ENCODE measurements around the gene GJA3. TPM values are rescaled to one million over a fixed set of nuclear protein-coding genes. Genes with fewer than 3 reads are reported as not detected.

Gene GJA3
- total RNA-seq, 2 experiments from 2014 or later, result not detected

GRCh38 chr13:20126541-20127261 is 34.2 kb downstream of the GJA3 start:
- no peaks in the 10 kb centered on the region for H3K4me1 Mint-ChIP-seq (ENCODE audit: low read depth)
- peaks cover 29 to 51% of the 10 kb centered on the region in 2 experiments for H3K27me3 ChIP-seq (ENCODE audit: control insufficient read depth in 1 of 2, insufficient read depth in 2 of 2, low read length in 2 of 2)
- H3K27ac ChIP-seq (ENCODE audit: low read depth in 1 of 2, low read length in 2 of 2), result no peak overlapping the region
- H3K27ac Mint-ChIP-seq, result no peak overlapping the region
- no peak overlapping the region for H3K4me3 ChIP-seq (ENCODE audit: low read length)
- no peaks in the 10 kb centered on the region for H3K9me3 Mint-ChIP-seq
- H3K9me3 ChIP-seq (ENCODE audit: control insufficient read depth in 1 of 2, insufficient read depth in 1 of 2, low read length in 2 of 2), result no peaks in the 10 kb centered on the region
- peak in 1 of 14 experiments; percentile 15 for DNase-seq
- no peak for ATAC-seq (ENCODE audit: poor library complexity)
- TF ChIP-seq CTCF (IDR thresholded peaks at IDR 0.05), result no peak
- H3K4me1 ChIP-seq (ENCODE audit: insufficient read depth, low read length), result peaks cover 23% of the 10 kb centered on the region
- H3K27me3 Mint-ChIP-seq, result peaks cover 22% of the 10 kb centered on the region
- POLR2A ChIA-PET, result interaction anchor here (0.9 to 2.5 kb wide), 3 partner anchors 8 to 266 kb away, joined by 3 to 17 read pairs (median 6); no protein-coding TSS in a partner anchor
- H3K36me3 ChIP-seq (ENCODE audit: insufficient read depth, low read length), result no peaks in the 10 kb centered on the region
- H3K36me3 Mint-ChIP-seq (ENCODE audit: low read depth), result no peaks in the 10 kb centered on the region
- H3K4me3 Mint-ChIP-seq, result peak overlapping the region; percentile 12
- CTCF ChIA-PET, result interaction anchor here (2.5 kb wide), 1 partner anchor 8 kb away, joined by 12 read pairs; no protein-coding TSS in a partner anchor
- intact Hi-C loops (cut with DNase I, micrococcal nuclease), result loop anchor here in 1 of 2 experiments (5.0 kb wide), 1 partner anchor 36 kb away; the partner anchor contains the start of gene GJA3

GRCh38 chr13:20125783-20126165 is 35.1 kb downstream of the GJA3 start:
- no peak for DNase-seq
- peaks cover 31% of the 10 kb centered on the region for H3K4me1 ChIP-seq (ENCODE audit: insufficient read depth, low read length)
- ChIA-PET CTCF (no interaction called here), POLR2A (no interaction called here)
- no peak for TF ChIP-seq CTCF (IDR thresholded peaks at IDR 0.05)
- H3K27ac Mint-ChIP-seq, result no peak overlapping the region
- H3K4me1 Mint-ChIP-seq (ENCODE audit: low read depth), result peaks cover 7% of the 10 kb centered on the region
- H3K4me3 Mint-ChIP-seq, result peak overlapping the region; percentile 46
- H3K36me3 ChIP-seq (ENCODE audit: insufficient read depth, low read length), result no peaks in the 10 kb centered on the region
- H3K36me3 Mint-ChIP-seq (ENCODE audit: low read depth), result no peaks in the 10 kb centered on the region
- no peak for ATAC-seq (ENCODE audit: poor library complexity)
- H3K4me3 ChIP-seq (ENCODE audit: low read length), result no peak overlapping the region
- H3K27me3 ChIP-seq (ENCODE audit: control insufficient read depth in 1 of 2, insufficient read depth in 2 of 2, low read length in 2 of 2), result peaks cover 29 to 44% of the 10 kb centered on the region in 2 experiments
- H3K27me3 Mint-ChIP-seq, result peaks cover 22% of the 10 kb centered on the region
- no peaks in the 10 kb centered on the region for H3K9me3 Mint-ChIP-seq
- intact Hi-C loops (cut with DNase I, micrococcal nuclease), result loop anchor here in 1 of 2 experiments (5.0 kb wide), 1 partner anchor 37 kb away; the partner anchor contains the start of gene GJA3
- no peaks in the 10 kb centered on the region for H3K9me3 ChIP-seq (ENCODE audit: control insufficient read depth in 1 of 2, insufficient read depth in 1 of 2, low read length in 2 of 2)
- no peak overlapping the region for H3K27ac ChIP-seq (ENCODE audit: low read depth in 1 of 2, low read length in 2 of 2)

GRCh38 chr13:20125129-20125782 is 35.6 kb downstream of the GJA3 start:
- no peaks in the 10 kb centered on the region for H3K9me3 Mint-ChIP-seq
- Histone ChIP-seq H3K4me3 (ENCODE audit: low read length) (no peak overlapping the region), H3K9me3 (ENCODE audit: control insufficient read depth in 1 of 2, insufficient read depth in 1 of 2, low read length in 2 of 2) (no peaks in the 10 kb centered on the region), H3K4me1 (ENCODE audit: insufficient read depth, low read length) (peaks cover 33% of the 10 kb centered on the region), H3K27me3 (ENCODE audit: control insufficient read depth in 1 of 2, insufficient read depth in 2 of 2, low read length in 2 of 2) (peaks cover 29 to 39% of the 10 kb centered on the region in 2 experiments), H3K36me3 (ENCODE audit: insufficient read depth, low read length) (no peaks in the 10 kb centered on the region), H3K27ac (ENCODE audit: low read depth in 1 of 2, low read length in 2 of 2) (no peak overlapping the region)
- no peaks in the 10 kb centered on the region for H3K36me3 Mint-ChIP-seq (ENCODE audit: low read depth)
- ATAC-seq (ENCODE audit: poor library complexity) (no peak), DNase-seq (no peak)
- H3K27me3 Mint-ChIP-seq, result peaks cover 22% of the 10 kb centered on the region
- ChIA-PET POLR2A (no interaction called here), CTCF (no interaction called here)
- H3K4me3 Mint-ChIP-seq, result no peak overlapping the region
- H3K27ac Mint-ChIP-seq, result no peak overlapping the region
- peaks cover 12% of the 10 kb centered on the region for H3K4me1 Mint-ChIP-seq (ENCODE audit: low read depth)
- intact Hi-C loops (cut with DNase I, micrococcal nuclease), result loop anchor here in 1 of 2 experiments (5.0 kb wide), 1 partner anchor 37 kb away; the partner anchor contains the start of gene GJA3
- TF ChIP-seq CTCF (IDR thresholded peaks at IDR 0.05), result no peak

Measured in CD4-positive, alpha-beta T cell (primary cell).